Right atrium auricular region (tissue), 2 donors: ENCODE results near the gene RPLP1. TPM values are rescaled to one million over a fixed set of nuclear protein-coding genes. Genes with fewer than 3 reads are reported as not detected.

Experiments used
- DNase-seq: peaks from one replicate; pipeline ENCODE4 v3.0.0-alpha.2; 2019; ENCODE audit warnings: low spot score
- H3K27ac ChIP-seq, 2 donors: fragments of 200-600 bp; sonication (generic); 1 replicate in 1 of 2; 2 replicates in 1 of 2; pipeline ENCODE4 v1.5.1; 2016 to 2019
- H3K27me3 ChIP-seq, 2 donors: fragments of 200-600 bp; sonication (generic); one replicate each; pipeline versions ENCODE4 v1.5.1 to v1.6.0; 2017 to 2019
- H3K36me3 ChIP-seq: fragments of 200-600 bp; sonication (generic); one replicate; pipeline ENCODE4 v1.5.1; 2016
- H3K4me1 ChIP-seq, 2 donors: fragments of 200-600 bp; sonication (generic); one replicate each; pipeline versions ENCODE4 v1.5.1 to v1.6.0; 2017 to 2019
- H3K4me3 ChIP-seq, 2 donors: fragments of 200-600 bp; sonication (generic); 1 replicate in 1 of 2; 2 replicates in 1 of 2; pipeline ENCODE4 v1.5.1; 2017 to 2019; ENCODE audit warnings: mild to moderate bottlenecking in 1 of 2, moderate library complexity in 1 of 2
- H3K9me3 ChIP-seq, 2 donors: fragments of 200-600 bp; sonication (generic); one replicate each; pipeline ENCODE4 v1.5.1; 2019
- total RNA-seq, 2 donors: library from RNA; depleted of rRNA; stranded (reverse); fragments of >200 nt; gene quantifications; one replicate each; pipeline ENCODE4 v1.1.0, GENCODE V29; 2016
- TF ChIP-seq, protein P1 (sequence below), 2 donors: fragments of 200-600 bp; sonication (generic); IDR thresholded peaks; one replicate each; pipeline ENCODE4 v1.5.1; 2019; ENCODE audit warnings: antibody characterized with exemption in 2 of 2

The RPLP1 gene
- total RNA-seq, 2 donors from 2014 or later: 560 to 705 TPM

DNA sequence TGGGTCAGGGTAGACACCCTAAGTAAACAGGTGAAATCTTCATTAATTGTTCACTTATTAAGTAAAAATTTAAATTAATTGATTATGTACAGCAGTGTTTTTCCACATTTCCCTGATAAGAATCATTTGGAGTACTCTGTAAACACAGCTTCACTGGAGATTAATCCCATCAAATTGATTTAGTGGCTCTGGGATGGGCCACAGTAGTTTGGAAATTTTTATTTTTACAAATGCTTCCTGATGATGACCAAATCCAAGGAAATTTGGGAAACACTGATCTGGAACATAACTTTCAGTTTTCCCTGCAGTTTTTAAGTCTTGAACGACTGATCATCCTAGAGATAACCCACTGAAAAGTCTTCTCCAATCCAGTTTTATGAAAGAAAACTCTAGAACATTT is 18.8 kb upstream of the RPLP1 start:
- no peaks in the 10 kb centered on the region for H3K4me1 ChIP-seq
- H3K4me3 ChIP-seq: no peak overlapping the region
- H3K27me3 ChIP-seq: no peaks in the 10 kb centered on the region
- H3K36me3 ChIP-seq: no peaks in the 10 kb centered on the region
- TF ChIP-seq, protein P1, sequence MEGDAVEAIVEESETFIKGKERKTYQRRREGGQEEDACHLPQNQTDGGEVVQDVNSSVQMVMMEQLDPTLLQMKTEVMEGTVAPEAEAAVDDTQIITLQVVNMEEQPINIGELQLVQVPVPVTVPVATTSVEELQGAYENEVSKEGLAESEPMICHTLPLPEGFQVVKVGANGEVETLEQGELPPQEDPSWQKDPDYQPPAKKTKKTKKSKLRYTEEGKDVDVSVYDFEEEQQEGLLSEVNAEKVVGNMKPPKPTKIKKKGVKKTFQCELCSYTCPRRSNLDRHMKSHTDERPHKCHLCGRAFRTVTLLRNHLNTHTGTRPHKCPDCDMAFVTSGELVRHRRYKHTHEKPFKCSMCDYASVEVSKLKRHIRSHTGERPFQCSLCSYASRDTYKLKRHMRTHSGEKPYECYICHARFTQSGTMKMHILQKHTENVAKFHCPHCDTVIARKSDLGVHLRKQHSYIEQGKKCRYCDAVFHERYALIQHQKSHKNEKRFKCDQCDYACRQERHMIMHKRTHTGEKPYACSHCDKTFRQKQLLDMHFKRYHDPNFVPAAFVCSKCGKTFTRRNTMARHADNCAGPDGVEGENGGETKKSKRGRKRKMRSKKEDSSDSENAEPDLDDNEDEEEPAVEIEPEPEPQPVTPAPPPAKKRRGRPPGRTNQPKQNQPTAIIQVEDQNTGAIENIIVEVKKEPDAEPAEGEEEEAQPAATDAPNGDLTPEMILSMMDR (IDR thresholded peaks at IDR 0.05): no peak
- no peaks in the 10 kb centered on the region for H3K9me3 ChIP-seq
- no peak overlapping the region for H3K27ac ChIP-seq
- no peak for DNase-seq

DNA sequence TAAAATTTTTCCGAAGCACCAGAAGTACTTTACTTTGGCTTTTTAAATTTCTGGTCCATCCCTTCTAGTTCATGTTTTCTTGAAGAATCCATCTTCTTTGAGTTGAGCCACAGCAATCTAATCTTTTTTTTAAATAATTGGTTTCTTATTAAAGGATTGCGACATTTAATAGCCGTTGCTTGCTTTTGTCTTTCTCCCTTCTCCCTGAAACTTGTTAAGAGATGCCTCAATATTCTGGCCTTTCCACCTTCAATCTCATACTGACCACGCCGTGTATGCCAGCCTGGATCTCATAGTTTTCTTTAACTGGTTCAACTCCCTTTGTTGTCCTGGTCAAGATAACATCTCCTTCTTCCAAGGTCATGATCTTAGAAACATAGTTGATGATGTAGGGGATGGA is 18.4 kb upstream of the RPLP1 start:
- Histone ChIP-seq H3K4me1 (no peaks in the 10 kb centered on the region), H3K27ac (no peak overlapping the region), H3K36me3 (no peaks in the 10 kb centered on the region), H3K27me3 (no peaks in the 10 kb centered on the region), H3K9me3 (no peaks in the 10 kb centered on the region), H3K4me3 (no peak overlapping the region)
- no peak for DNase-seq
- TF ChIP-seq, protein P1 (IDR thresholded peaks at IDR 0.05): no peak

DNA sequence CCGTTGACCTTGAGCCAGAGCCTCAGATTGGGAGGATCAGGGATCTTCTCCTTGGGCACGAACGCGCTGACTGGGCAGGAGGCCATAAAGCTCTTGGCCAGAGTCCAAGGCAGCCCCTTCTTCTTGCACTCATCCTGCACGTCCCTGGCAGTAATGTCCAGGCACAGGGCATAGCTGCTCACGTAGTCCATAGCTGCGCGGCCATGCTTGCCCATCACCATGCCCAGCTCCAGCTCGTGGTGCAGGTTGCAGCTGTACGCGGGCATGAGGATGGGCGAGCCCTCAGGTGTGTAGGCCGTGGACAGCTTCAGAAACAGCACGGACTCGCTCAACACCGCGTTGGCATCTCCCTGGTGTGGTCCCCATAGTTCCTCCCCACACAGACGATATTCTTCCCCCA is 17.9 kb upstream of the RPLP1 start:
- no peak for DNase-seq
- Histone ChIP-seq H3K36me3 (no peaks in the 10 kb centered on the region), H3K9me3 (no peaks in the 10 kb centered on the region), H3K4me3 (no peak overlapping the region), H3K27me3 (no peaks in the 10 kb centered on the region), H3K4me1 (no peaks in the 10 kb centered on the region), H3K27ac (no peak overlapping the region)
- TF ChIP-seq, protein P1 (IDR thresholded peaks at IDR 0.05): no peak

DNA sequence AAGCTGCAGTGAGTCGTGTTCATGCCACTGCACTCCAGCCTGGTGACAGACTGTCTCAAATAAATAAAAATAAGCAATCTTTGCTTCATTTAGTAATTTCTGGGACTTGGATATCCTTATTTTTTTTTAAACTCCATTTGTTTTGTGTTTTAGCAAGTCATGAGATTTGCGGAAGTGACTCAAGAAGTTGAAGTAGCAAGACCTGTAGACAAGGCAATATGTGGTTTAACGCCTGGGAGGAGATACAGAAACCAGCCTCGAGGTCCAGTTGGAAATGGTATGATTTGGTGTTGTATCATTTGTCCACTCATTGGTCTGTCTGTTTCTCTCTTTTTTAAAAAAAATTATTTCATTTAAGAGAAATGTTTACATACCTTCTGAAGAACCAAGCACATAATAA is 16.6 kb upstream of the RPLP1 start:
- no peaks in the 10 kb centered on the region for H3K36me3 ChIP-seq
- no peaks in the 10 kb centered on the region for H3K27me3 ChIP-seq
- no peak overlapping the region for H3K27ac ChIP-seq
- TF ChIP-seq, protein P1 (IDR thresholded peaks at IDR 0.05): no peak
- no peak for DNase-seq
- H3K4me3 ChIP-seq: no peak overlapping the region
- no peaks in the 10 kb centered on the region for H3K9me3 ChIP-seq
- no peaks in the 10 kb centered on the region for H3K4me1 ChIP-seq

DNA sequence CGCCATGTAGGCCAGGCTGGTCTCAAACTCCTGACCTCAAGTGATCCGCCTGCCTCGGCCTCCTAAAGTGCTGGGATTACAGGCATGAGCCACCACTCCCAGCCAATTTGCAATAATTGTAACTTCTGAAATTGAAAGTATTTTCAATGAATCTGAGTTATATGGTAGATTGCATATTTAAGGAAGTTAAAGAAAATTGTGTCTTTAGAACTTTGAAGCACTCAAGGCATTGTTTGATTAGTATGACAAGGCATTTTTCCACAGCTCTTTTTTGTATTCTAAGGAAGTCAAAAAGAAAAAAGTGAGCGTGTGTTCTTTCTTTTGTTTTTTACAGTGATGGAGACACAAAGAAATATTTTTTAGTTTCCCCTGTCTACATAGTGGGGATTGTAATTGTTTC is 15.7 kb upstream of the RPLP1 start:
- TF ChIP-seq, protein P1 (IDR thresholded peaks at IDR 0.05): no peak
- H3K9me3 ChIP-seq: no peaks in the 10 kb centered on the region
- H3K36me3 ChIP-seq: no peaks in the 10 kb centered on the region
- H3K27me3 ChIP-seq: no peaks in the 10 kb centered on the region
- no peak overlapping the region for H3K4me3 ChIP-seq
- H3K4me1 ChIP-seq: no peaks in the 10 kb centered on the region
- DNase-seq: no peak
- H3K27ac ChIP-seq: no peak overlapping the region

DNA sequence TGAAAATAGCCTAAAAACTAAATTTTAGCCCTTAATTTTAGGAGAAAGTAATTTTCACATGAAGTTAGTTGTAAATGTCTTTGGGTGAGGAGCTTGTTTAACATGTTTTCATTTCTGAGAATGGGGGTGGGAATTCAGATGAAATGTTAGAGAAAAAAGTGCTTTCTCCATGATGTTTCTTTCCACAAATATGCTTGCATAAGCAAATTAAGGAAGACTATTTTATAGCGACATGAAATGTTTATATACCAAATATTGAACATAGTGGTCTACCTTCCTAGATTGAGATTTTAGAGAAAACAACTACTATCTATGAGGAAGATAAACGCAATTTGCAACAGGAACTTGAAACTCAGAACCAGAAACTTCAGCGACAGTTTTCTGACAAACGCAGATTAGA is 13.0 kb upstream of the RPLP1 start:
- H3K27me3 ChIP-seq: no peaks in the 10 kb centered on the region
- no peak for DNase-seq
- no peak overlapping the region for H3K27ac ChIP-seq
- H3K4me3 ChIP-seq: no peak overlapping the region
- H3K9me3 ChIP-seq: no peaks in the 10 kb centered on the region
- TF ChIP-seq, protein P1 (IDR thresholded peaks at IDR 0.05): no peak
- H3K36me3 ChIP-seq: no peaks in the 10 kb centered on the region
- no peaks in the 10 kb centered on the region for H3K4me1 ChIP-seq
